Measurements from ENCODE around the gene PABPN1L. TPM values are rescaled to one million over a fixed set of nuclear protein-coding genes. Genes with fewer than 3 reads are reported as not detected.

The PABPN1L gene
- total and polyA plus RNA-seq, 9 donors = 0.25 TPM; not detected in 8

- intact Hi-C loops (cut with DNase I) = no loop called here
- WGBS, 3 donors = 73 to 80% (median 73%) methylated on average over 13 to 21 of the region's 21 CpGs
- no peak for DNase-seq
- Histone ChIP-seq H3K36me3 (no peaks in the 10 kb centered on the region), H3K9me3 (no peaks in the 10 kb centered on the region), H3K4me1 (ENCODE audit: insufficient read depth) (peaks cover 1% of the 10 kb centered on the region), H3K27me3 (no peaks in the 10 kb centered on the region), H3K27ac (no peak overlapping the region), H3K4me3 (no peak overlapping the region)
- TF ChIP-seq CTCF (IDR thresholded peaks at IDR 0.05) = no peak
- no peak for TF ChIP-seq POLR2A (IDR thresholded peaks at IDR 0.05)
- TF ChIP-seq EP300 (IDR thresholded peaks at IDR 0.05) = no peak
Measured at GRCh38 chr16:88871730-88872416, 5.4 kb upstream of the PABPN1L start.

GRCh38 chr16:88871349-88871702, 4.9 kb upstream of the PABPN1L start:
- H3K27me3 ChIP-seq = no peaks in the 10 kb centered on the region
- H3K9me3 ChIP-seq = no peaks in the 10 kb centered on the region
- no peak overlapping the region for H3K4me3 ChIP-seq
- no peak for DNase-seq
- TF ChIP-seq EP300 (IDR thresholded peaks at IDR 0.05) (no peak), CTCF (IDR thresholded peaks at IDR 0.05) (no peak), POLR2A (IDR thresholded peaks at IDR 0.05) (no peak)
- no peaks in the 10 kb centered on the region for H3K36me3 ChIP-seq
- H3K4me1 ChIP-seq (ENCODE audit: insufficient read depth) = peaks cover 1% of the 10 kb centered on the region
- intact Hi-C loops (cut with DNase I) = no loop called here
- no peak overlapping the region for H3K27ac ChIP-seq
- 13 to 18% (median 17%) methylated on average over 8 of the region's 8 CpGs for WGBS, 3 donors

GRCh38 chr16:88870608-88871348, 4.3 kb upstream of the PABPN1L start:
- Histone ChIP-seq H3K9me3 (no peaks in the 10 kb centered on the region), H3K4me1 (ENCODE audit: insufficient read depth) (peaks cover 1% of the 10 kb centered on the region), H3K27ac (no peak overlapping the region), H3K27me3 (no peaks in the 10 kb centered on the region), H3K36me3 (no peaks in the 10 kb centered on the region), H3K4me3 (no peak overlapping the region)
- intact Hi-C loops (cut with DNase I) = no loop called here
- no peak for DNase-seq
- WGBS, 3 donors = 48 to 52% (median 50%) methylated on average over 36 to 37 of the region's 37 CpGs
- no peak for TF ChIP-seq CTCF (IDR thresholded peaks at IDR 0.05)
- TF ChIP-seq POLR2A (IDR thresholded peaks at IDR 0.05) = no peak
- no peak for TF ChIP-seq EP300 (IDR thresholded peaks at IDR 0.05)

GRCh38 chr16:88869673-88869980, 3.2 kb upstream of the PABPN1L start:
- 78 to 84% (median 84%) methylated on average over 6 to 9 of the region's 9 CpGs for WGBS, 3 donors
- Histone ChIP-seq H3K4me1 (ENCODE audit: insufficient read depth) (peaks cover 1% of the 10 kb centered on the region), H3K27ac (no peak overlapping the region), H3K36me3 (no peaks in the 10 kb centered on the region), H3K4me3 (no peak overlapping the region), H3K9me3 (no peaks in the 10 kb centered on the region), H3K27me3 (no peaks in the 10 kb centered on the region)
- TF ChIP-seq CTCF (IDR thresholded peaks at IDR 0.05) = no peak
- TF ChIP-seq POLR2A (IDR thresholded peaks at IDR 0.05) = no peak
- TF ChIP-seq EP300 (IDR thresholded peaks at IDR 0.05) = no peak
- intact Hi-C loops (cut with DNase I) = loop anchor here in 1 of 4 donors (10.0 kb wide), 1 partner anchor 125 kb away; no protein-coding TSS in a partner anchor
- no peak for DNase-seq

Data from ovary (tissue), 9 donors.